ENCODE data around the gene OLA1.

The OLA1 gene

GRCh38 chr2:174083843-174084458, 164.4 kb downstream of the OLA1 start:
- Histone ChIP-seq H3K36me3 (ENCODE audit: control insufficient read depth, insufficient read depth, low read length) (no peaks in the 10 kb centered on the region), H3K4me3 (ENCODE audit: low read depth, low read length) (no peak overlapping the region)
- no peak for TF ChIP-seq CTCF (IDR thresholded peaks at IDR 0.05)

GRCh38 chr2:174080672-174081121, 167.6 kb downstream of the OLA1 start:
- H2AFZ ChIP-seq, result no peak overlapping the region
- H3K36me3 ChIP-seq (ENCODE audit: control insufficient read depth, insufficient read depth, low read length), result no peaks in the 10 kb centered on the region
- H3K4me3 ChIP-seq (ENCODE audit: low read depth, low read length), result no peak overlapping the region
- H3K79me2 ChIP-seq, result no peaks in the 10 kb centered on the region
- H3K4me2 ChIP-seq (ENCODE audit: low read length), result no peak overlapping the region
- no peaks in the 10 kb centered on the region for H3K9me3 ChIP-seq (ENCODE audit: control insufficient read depth, low read length)
- no peaks in the 10 kb centered on the region for H3K27me3 ChIP-seq (ENCODE audit: control insufficient read depth, insufficient read depth, low read length)
- peaks cover 7% of the 10 kb centered on the region for H3K4me1 ChIP-seq
- H3K27ac ChIP-seq, result no peak overlapping the region
- no peak overlapping the region for H3K9ac ChIP-seq
- no peak for TF ChIP-seq CTCF (IDR thresholded peaks at IDR 0.05)

More at GRCh38 chr2:174083843-174084458, 164.4 kb downstream of the OLA1 start:
- Histone ChIP-seq H3K79me2 (no peaks in the 10 kb centered on the region), H3K27ac (no peak overlapping the region), H3K27me3 (ENCODE audit: control insufficient read depth, insufficient read depth, low read length) (no peaks in the 10 kb centered on the region), H3K9ac (no peak overlapping the region), H3K4me1 (peaks cover 4% of the 10 kb centered on the region), H3K4me2 (ENCODE audit: low read length) (no peak overlapping the region), H3K9me3 (ENCODE audit: control insufficient read depth, low read length) (no peaks in the 10 kb centered on the region), H2AFZ (no peak overlapping the region)

- no peak overlapping the region for H2AFZ ChIP-seq
- no peaks in the 10 kb centered on the region for H3K79me2 ChIP-seq
- TF ChIP-seq CTCF (IDR thresholded peaks at IDR 0.05), result peak; percentile 23
- H3K27ac ChIP-seq, result no peak overlapping the region
- H3K4me1 ChIP-seq, result peaks cover 7% of the 10 kb centered on the region
- H3K9me3 ChIP-seq (ENCODE audit: control insufficient read depth, low read length), result no peaks in the 10 kb centered on the region
- no peaks in the 10 kb centered on the region for H3K36me3 ChIP-seq (ENCODE audit: control insufficient read depth, insufficient read depth, low read length)
- H3K4me2 ChIP-seq (ENCODE audit: low read length), result no peak overlapping the region
- H3K9ac ChIP-seq, result no peak overlapping the region
- H3K27me3 ChIP-seq (ENCODE audit: control insufficient read depth, insufficient read depth, low read length), result no peaks in the 10 kb centered on the region
- no peak overlapping the region for H3K4me3 ChIP-seq (ENCODE audit: low read depth, low read length)
Observed at GRCh38 chr2:174078275-174078674, 170.1 kb downstream of the OLA1 start.

GRCh38 chr2:174076975-174077374, 171.4 kb downstream of the OLA1 start:
- H3K9ac ChIP-seq, result no peak overlapping the region
- peaks cover 8% of the 10 kb centered on the region for H3K4me1 ChIP-seq
- TF ChIP-seq CTCF (IDR thresholded peaks at IDR 0.05), result no peak
- no peaks in the 10 kb centered on the region for H3K27me3 ChIP-seq (ENCODE audit: control insufficient read depth, insufficient read depth, low read length)
- no peak overlapping the region for H3K4me3 ChIP-seq (ENCODE audit: low read depth, low read length)
- H3K4me2 ChIP-seq (ENCODE audit: low read length), result no peak overlapping the region
- H3K36me3 ChIP-seq (ENCODE audit: control insufficient read depth, insufficient read depth, low read length), result no peaks in the 10 kb centered on the region
- no peak overlapping the region for H3K27ac ChIP-seq
- H3K79me2 ChIP-seq, result no peaks in the 10 kb centered on the region
- no peak overlapping the region for H2AFZ ChIP-seq
- no peaks in the 10 kb centered on the region for H3K9me3 ChIP-seq (ENCODE audit: control insufficient read depth, low read length)

GRCh38 chr2:174076040-174076439, 172.3 kb downstream of the OLA1 start:
- TF ChIP-seq CTCF (IDR thresholded peaks at IDR 0.05), result no peak
- H3K79me2 ChIP-seq, result no peaks in the 10 kb centered on the region
- no peak overlapping the region for H3K9ac ChIP-seq
- no peak overlapping the region for H3K4me3 ChIP-seq (ENCODE audit: low read depth, low read length)
- no peaks in the 10 kb centered on the region for H3K27me3 ChIP-seq (ENCODE audit: control insufficient read depth, insufficient read depth, low read length)
- no peaks in the 10 kb centered on the region for H3K36me3 ChIP-seq (ENCODE audit: control insufficient read depth, insufficient read depth, low read length)
- no peaks in the 10 kb centered on the region for H3K9me3 ChIP-seq (ENCODE audit: control insufficient read depth, low read length)
- no peak overlapping the region for H3K27ac ChIP-seq
- no peak overlapping the region for H2AFZ ChIP-seq
- peaks cover 10% of the 10 kb centered on the region for H3K4me1 ChIP-seq
- no peak overlapping the region for H3K4me2 ChIP-seq (ENCODE audit: low read length)

All from parathyroid adenoma (tissue), 2 donors.